ENCODE measurements around the gene GMPPB.

The GMPPB gene

GRCh38 chr3:49759226-49759625 lies 35.5 kb upstream of the GMPPB start:
- H3K27me3 ChIP-seq (ENCODE audit: insufficient read depth, poor library complexity, severe bottlenecking) = no peaks in the 10 kb centered on the region
- DNase-seq (ENCODE audit: low read depth in 1 of 2, low spot score in 1 of 2) = no peak
- no peak overlapping the region for H3K4me3 ChIP-seq (replicated peaks; ENCODE audit: insufficient read depth, low read length)
- no peak for TF ChIP-seq POLR2AphosphoS5 (IDR thresholded peaks at IDR 0.05; ENCODE audit: low read depth)
- no peak for TF ChIP-seq CTCF (IDR thresholded peaks at IDR 0.05; ENCODE audit: insufficient read depth, low read length)
- no peak for TF ChIP-seq REST (IDR thresholded peaks at IDR 0.05; ENCODE audit: insufficient replicate concordance, low read depth)
- H3K27ac ChIP-seq (replicated peaks) = no peak overlapping the region

- DNase-seq (ENCODE audit: low read depth in 1 of 2, low spot score in 1 of 2) = no peak
- no peak overlapping the region for H3K4me3 ChIP-seq (replicated peaks; ENCODE audit: insufficient read depth, low read length)
- H3K27ac ChIP-seq (replicated peaks) = no peak overlapping the region
- H3K27me3 ChIP-seq (ENCODE audit: insufficient read depth, poor library complexity, severe bottlenecking) = no peaks in the 10 kb centered on the region
- TF ChIP-seq SPI1 (IDR thresholded peaks at IDR 0.05; ENCODE audit: borderline replicate concordance, low read depth) = no peak
- TF ChIP-seq CTCF (IDR thresholded peaks at IDR 0.05; ENCODE audit: insufficient read depth, low read length) = no peak
- no peak for TF ChIP-seq REST (IDR thresholded peaks at IDR 0.05; ENCODE audit: insufficient replicate concordance, low read depth)
- TF ChIP-seq POLR2AphosphoS5 (IDR thresholded peaks at IDR 0.05; ENCODE audit: low read depth) = no peak
- no peak for TF ChIP-seq GABPA (IDR thresholded peaks at IDR 0.05; ENCODE audit: low read depth)
These were observed 33.4 kb upstream of the GMPPB start for GRCh38 chr3:49757197-49757596.

GRCh38 chr3:49756036-49756435 lies 32.3 kb upstream of the GMPPB start:
- no peaks in the 10 kb centered on the region for H3K27me3 ChIP-seq (ENCODE audit: insufficient read depth, poor library complexity, severe bottlenecking)
- H3K4me3 ChIP-seq (replicated peaks; ENCODE audit: insufficient read depth, low read length) = no peak overlapping the region
- TF ChIP-seq POLR2AphosphoS5 (IDR thresholded peaks at IDR 0.05; ENCODE audit: low read depth) = no peak
- no peak for TF ChIP-seq REST (IDR thresholded peaks at IDR 0.05; ENCODE audit: insufficient replicate concordance, low read depth)
- H3K27ac ChIP-seq (replicated peaks) = no peak overlapping the region
- DNase-seq (ENCODE audit: low read depth in 1 of 2, low spot score in 1 of 2) = no peak

- TF ChIP-seq POLR2AphosphoS5 (IDR thresholded peaks at IDR 0.05; ENCODE audit: low read depth) = no peak
- no peak for TF ChIP-seq CTCF (IDR thresholded peaks at IDR 0.05; ENCODE audit: insufficient read depth, low read length)
- no peak for TF ChIP-seq GABPA (IDR thresholded peaks at IDR 0.05; ENCODE audit: low read depth)
- no peak for TF ChIP-seq SPI1 (IDR thresholded peaks at IDR 0.05; ENCODE audit: borderline replicate concordance, low read depth)
- no peak for TF ChIP-seq REST (IDR thresholded peaks at IDR 0.05; ENCODE audit: insufficient replicate concordance, low read depth)
- no peak for DNase-seq (ENCODE audit: low read depth in 1 of 2, low spot score in 1 of 2)
- H3K4me3 ChIP-seq (replicated peaks; ENCODE audit: insufficient read depth, low read length) = no peak overlapping the region
- H3K27me3 ChIP-seq (ENCODE audit: insufficient read depth, poor library complexity, severe bottlenecking) = no peaks in the 10 kb centered on the region
- no peak overlapping the region for H3K27ac ChIP-seq (replicated peaks)
These were observed 30.8 kb upstream of the GMPPB start for GRCh38 chr3:49754536-49754935.
